Stimulated activated CD8-positive, alpha-beta memory T cell treated with anti-CD3 and anti-CD28 coated beads, Interleukin-15, amount 100 ng/mL, for 48 hours (primary cell): Measurements from ENCODE around the gene ETNK2.
A peak's percentile ranks its signal among the peaks of the same experiment; 100 is the strongest.

Experiments used
- DNase-seq, 2 donors: peaks; one replicate each; pipeline ENCODE4 v3.0.0-alpha.2; 2020; ENCODE audit warnings: low read depth in 2 of 2

ETNK2 gene

DNA sequence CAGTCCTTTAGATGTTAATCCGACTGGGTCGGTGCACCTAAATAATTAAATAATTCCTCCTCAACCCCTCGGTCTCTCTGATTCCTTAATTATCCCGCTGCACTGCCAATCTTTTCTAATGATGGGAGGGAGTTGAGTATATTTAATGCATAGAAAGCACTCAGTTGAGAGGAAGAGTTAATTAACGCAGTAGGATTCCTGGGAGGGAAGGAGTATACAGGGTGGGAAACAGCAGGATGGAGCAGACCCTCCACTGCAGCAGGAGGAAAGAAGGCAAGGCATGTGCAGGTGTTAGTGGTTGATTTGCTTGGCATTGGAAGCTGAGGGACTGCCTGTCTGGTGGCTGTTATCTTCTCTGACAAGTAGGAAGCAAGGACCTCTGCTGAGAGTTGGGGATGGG is 24.2 kb upstream of the ETNK2 start:
- DNase-seq = no peak

DNA sequence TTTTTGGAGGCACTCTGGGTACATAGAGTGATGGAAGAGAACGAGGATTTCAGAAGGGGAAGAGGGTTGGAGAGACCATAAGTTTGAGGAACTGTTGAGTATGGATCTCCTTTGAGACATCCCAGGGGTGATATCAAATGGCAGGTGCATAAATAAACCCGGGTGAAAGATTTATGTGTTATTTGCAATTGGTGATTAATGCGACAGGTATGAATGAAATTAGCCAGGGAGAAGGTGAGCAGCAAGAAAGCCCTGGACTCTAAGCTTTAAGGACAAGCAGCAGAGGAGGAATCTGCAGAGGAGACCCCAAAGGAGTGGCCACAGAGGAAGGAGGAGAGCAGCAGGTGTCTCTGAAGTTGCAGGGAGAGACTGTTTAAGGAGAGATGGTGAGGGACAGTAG is 23.1 kb upstream of the ETNK2 start:
- no peak for DNase-seq

DNA sequence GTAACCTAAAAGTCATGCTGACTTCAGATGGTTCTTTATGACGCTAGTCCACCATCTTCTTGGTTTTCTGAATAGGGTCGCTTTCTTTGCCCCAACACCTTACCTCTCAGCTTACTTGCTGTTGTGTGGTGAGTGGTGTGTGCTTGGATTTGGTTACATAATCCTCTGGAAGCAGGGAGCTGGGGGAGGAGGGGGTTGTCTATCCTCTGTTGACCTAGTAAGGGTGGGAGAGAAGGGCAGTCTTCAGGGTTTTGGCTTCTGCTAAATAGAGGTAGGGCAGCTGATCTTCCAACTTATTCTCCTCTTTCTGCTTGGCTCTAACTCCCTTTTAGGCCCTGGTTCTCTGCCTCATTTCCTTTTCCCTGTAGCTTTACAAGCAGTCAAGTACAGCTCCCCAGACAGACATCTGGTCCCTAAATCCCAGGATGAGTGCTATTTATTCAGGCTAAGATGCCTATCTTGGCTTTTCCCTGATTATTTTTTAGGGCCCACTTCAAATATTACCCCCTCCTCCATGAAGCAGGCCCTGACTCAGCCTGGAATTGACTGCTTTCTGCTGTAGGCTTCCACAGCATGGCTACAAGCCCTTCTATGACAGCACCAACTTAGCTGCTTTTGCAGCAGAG is 20.7 kb upstream of the ETNK2 start:
- no peak for DNase-seq

DNA sequence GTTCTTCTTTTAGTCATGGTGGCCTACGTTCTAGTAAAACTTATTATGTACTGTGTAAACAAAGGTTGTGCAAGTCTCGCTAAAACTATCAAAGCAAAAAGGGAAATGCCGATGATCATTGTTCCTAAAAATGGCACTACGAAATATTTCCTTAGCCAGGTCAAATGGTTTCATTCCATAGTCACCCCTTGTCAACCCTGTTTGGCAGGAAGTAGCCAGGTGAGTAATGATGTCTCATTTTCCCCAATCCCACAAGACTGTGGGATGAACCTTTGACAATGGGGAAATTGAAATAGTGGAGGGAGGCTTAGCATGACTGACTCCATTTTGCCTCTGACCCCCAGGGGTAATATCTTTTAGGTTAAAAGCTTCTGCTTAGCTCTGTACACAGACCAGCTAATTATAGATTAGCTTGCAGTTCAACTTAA is 19.9 kb upstream of the ETNK2 start:
- no peak for DNase-seq

DNA sequence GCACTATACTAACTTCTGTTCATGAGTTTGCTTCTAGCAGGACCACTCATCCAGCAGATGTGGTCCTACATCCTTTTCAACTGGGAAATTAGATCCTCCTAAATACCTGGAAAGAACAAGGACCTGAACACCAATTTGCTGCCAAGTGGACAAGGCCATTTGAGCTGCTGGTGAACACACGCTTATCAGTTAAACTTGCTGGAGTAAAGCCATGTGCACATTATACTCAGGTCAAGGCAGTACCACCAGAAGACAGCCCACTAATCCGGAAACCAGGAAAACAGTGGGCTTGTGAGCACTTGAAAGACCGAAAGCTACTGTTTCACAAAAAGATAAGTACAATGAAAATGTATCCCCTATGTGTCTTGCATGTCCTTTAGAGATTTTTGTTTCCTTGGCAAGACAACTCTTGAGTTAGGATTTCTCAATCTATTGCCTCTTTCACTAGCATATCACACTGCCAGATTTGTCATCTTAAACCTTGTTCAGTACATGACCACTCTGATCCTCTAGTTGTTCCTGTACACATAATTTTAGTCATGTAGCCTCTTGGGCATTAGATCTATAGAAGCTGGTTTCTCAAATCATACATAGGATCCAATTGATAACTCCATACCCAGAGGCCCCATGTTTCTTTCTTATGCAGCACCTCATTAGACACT is 18.8 kb upstream of the ETNK2 start:
- DNase-seq = no peak

GRCh38 chr1:204169858-204170257 is 18.0 kb upstream of the ETNK2 start:
- DNase-seq = no peak

DNA sequence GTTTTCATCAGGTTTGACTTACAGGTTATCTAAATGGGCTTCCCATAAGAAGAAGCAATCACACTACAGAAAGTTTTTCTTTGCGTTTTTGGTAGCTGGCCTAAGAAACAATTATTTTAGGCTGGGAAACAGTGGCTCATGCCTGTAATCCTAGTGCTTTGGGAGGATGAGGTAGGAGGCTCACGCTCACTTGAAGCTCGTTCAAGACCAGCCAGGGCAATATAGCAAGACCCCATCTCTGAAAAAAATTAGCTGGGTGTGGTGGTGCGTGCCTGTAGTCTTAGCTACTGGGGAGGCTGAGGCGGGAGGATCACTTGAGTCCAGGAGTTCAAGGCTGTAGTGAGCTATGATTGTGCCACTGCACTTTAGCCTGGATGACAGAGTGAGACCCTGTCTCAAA is 15.9 kb upstream of the ETNK2 start:
- no peak for DNase-seq

GRCh38 chr1:204166219-204166618 is 14.4 kb upstream of the ETNK2 start, which contains the start of gene REN:
Gene REN, minus strand, starts transcription at chr1:204166337. Its CDS starts 44 bp downstream, at chr1:204166293.
- DNase-seq = no peak

DNA sequence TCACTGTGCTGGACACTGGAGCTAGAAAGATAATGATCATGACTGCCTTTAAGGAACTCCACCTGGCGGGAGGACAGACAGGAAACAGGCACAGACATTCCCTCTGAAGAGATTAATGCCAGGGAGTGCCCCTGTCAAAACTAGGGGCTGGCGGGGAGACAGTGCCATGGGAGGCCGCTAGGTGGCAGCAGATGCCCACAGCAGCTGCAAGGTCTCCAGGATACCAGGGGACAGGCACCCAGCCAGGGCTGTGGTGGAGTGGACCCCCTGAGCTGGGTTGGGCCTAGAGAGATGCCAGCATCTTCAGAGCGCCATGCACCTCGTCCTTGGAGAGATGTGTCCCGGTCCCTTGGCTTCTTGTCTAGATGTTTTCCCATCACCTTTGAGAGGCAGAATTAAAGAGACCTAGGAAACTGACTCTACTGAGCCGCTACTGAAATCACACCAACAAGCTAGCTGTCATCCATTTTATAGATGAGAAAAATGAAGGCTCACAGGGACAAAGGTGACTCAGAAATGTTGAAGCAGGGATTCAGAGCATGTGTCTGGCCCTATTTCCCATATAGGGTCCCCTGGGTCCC is 10.7 kb upstream of the ETNK2 start:
- peak; percentile 54 to 60 for DNase-seq

DNA sequence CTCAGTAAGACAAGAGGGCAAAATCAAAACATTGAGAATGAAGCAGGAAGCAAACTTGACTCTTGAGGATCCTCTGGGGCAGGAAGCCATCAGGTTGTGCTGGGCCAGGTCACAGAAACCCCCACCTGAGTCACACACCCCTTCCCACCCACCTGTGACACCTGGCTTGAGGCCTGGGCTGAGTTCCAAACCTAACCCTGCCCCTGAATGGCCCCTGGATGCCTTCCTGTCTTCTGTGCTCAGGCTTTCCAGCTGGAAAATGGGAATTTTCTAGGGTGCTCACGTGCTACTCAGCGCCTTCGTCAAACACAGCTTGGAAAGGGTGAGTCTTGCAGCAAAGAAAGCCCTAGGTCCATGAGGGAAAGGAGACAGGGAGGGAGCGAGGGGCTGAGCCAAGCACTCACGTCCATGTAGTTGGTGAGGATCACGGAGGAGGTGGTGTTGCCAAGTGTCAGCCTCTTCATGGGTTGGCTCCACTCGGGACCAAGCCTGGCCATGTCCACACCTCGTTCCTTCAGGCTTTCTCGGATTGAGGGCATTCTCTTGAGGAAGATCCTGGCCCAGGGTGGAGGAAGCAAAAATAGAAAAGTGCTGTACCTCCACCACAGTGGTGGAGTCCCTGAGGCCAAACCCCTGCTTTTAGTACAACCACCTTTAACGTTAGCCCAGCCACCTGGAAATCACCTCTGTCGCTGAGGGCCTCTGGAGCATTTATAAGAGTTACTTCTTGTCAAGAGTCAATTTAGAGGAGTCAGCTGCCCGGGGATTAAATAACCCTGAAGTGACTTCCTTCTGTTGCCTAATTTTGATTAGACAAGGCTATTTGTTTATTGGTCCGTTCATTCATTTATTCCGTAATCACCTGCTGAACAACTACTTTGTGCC is 10.0 kb upstream of the ETNK2 start:
- DNase-seq = no peak

- DNase-seq = no peak
These were observed 6.1 kb upstream of the ETNK2 start for GRCh38 chr1:204157962-204158361.

GRCh38 chr1:204155881-204156280 is 4.0 kb upstream of the ETNK2 start:
- DNase-seq = no peak

DNA sequence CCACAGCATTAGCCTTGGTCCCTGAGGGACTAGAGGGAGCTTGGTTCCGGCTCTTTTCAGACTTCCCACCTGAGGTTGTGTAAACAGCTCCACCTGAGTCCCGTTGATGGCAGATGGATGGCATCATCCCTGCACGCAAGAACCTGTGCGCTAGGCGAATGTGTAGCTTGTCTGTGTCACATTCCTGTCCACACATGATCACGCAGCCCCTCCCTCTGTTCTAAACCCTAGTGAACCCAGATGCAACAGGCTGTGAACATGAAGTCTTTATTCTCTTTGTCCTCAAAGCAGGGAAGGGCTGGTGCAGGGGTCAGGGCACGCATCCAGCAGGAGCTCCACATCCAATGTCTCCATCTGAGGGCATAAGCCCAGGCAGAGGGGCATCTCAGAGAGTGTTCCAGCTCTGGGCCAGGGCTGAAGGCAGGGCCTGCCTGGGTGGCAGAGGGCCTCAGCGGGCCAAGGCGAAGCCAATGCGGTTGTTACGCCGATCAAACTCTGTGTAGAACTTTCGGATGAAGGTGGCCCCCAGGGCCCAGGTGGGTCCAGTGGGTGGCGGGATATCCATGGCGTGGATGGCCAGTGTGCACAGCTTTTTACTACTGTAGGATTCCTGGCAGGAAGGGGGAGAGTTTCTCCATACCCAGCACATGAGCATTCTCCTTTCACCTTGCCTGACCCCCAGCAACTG is 2.9 kb upstream of the ETNK2 start:
- DNase-seq = no peak

- DNase-seq = no peak
These were observed 1.8 kb upstream of the ETNK2 start for GRCh38 chr1:204153667-204154066.

GRCh38 chr1:204152310-204153044 is 633 bp upstream of the ETNK2 start:
- no peak for DNase-seq

GRCh38 chr1:204150702-204151551 is 917 bp downstream of the ETNK2 start:
- no peak for DNase-seq

- no peak for DNase-seq
These were observed 1.9 kb downstream of the ETNK2 start for GRCh38 chr1:204149635-204150565.

GRCh38 chr1:204149107-204149506 is 2.7 kb downstream of the ETNK2 start:
- DNase-seq = no peak
